ENCODE measurements around the gene WDR86. TPM values are rescaled to one million over a fixed set of nuclear protein-coding genes. Genes with fewer than 3 reads are reported as not detected.

The WDR86 gene
- total RNA-seq, 1 experiment from 2014 or later: 7.7 TPM

DNA sequence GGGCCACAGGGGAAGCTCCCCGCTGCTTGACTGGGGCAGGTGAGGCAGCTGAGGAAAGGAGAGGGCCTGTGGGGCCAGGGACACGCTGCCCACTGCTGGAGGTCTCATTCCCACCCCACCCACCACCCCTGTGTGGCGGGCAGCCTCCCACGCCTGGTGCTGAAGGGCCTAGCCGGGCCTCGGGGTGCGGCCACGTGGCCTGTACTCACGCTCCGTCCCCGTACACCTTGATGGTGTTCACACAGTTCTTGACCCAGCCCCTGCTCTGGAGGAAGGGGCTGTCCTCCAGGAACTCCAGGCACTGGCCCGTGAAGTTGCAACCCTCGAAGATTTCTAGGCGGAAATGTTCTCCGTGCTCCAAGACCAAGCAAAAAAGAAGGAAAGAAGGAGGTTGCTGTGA is 26.1 kb upstream of the WDR86 start:
- intact Hi-C loops (cut with micrococcal nuclease; ENCODE audit: unreplicated experiment): no loop called here
- CTCF ChIA-PET: interaction anchor here (0.6 to 1.1 kb wide), 2 partner anchors 8 to 12 kb away, joined by 3 to 9 read pairs; no protein-coding TSS in a partner anchor
- Histone ChIP-seq H3K4me2 (no peak overlapping the region), H3K36me3 (ENCODE audit: low read depth) (no peaks in the 10 kb centered on the region), H3K4me3 (no peak overlapping the region), H3K27ac (no peak overlapping the region), H4K20me1 (ENCODE audit: insufficient read depth) (no peaks in the 10 kb centered on the region), H3K9me3 (ENCODE audit: insufficient read depth, low read depth) (no peaks in the 10 kb centered on the region), H2AFZ (no peak overlapping the region), H3K79me2 (ENCODE audit: low read depth) (no peaks in the 10 kb centered on the region), H3K27me3 (ENCODE audit: insufficient read depth, low read depth) (peaks cover 10% of the 10 kb centered on the region; the same call in 1 of the 2 replicates), H3K9me2 (ENCODE audit: insufficient read depth) (no peaks in the 10 kb centered on the region), H3K4me1 (replicated peaks; ENCODE audit: insufficient read depth) (no peaks in the 10 kb centered on the region), H3F3A (ENCODE audit: insufficient read depth, low read depth) (no peaks in the 10 kb centered on the region)
- POLR2A ChIA-PET (ENCODE audit: unreplicated experiment): no interaction called here
- no peak for DNase-seq
- no TSS peak for BruUV-seq (replicated peaks)
- TF ChIP-seq, protein P1, sequence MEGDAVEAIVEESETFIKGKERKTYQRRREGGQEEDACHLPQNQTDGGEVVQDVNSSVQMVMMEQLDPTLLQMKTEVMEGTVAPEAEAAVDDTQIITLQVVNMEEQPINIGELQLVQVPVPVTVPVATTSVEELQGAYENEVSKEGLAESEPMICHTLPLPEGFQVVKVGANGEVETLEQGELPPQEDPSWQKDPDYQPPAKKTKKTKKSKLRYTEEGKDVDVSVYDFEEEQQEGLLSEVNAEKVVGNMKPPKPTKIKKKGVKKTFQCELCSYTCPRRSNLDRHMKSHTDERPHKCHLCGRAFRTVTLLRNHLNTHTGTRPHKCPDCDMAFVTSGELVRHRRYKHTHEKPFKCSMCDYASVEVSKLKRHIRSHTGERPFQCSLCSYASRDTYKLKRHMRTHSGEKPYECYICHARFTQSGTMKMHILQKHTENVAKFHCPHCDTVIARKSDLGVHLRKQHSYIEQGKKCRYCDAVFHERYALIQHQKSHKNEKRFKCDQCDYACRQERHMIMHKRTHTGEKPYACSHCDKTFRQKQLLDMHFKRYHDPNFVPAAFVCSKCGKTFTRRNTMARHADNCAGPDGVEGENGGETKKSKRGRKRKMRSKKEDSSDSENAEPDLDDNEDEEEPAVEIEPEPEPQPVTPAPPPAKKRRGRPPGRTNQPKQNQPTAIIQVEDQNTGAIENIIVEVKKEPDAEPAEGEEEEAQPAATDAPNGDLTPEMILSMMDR (conservative IDR thresholded peaks at IDR 0.05): no peak
- no peak for TF ChIP-seq EZH2 (IDR thresholded peaks at IDR 0.05; ENCODE audit: low read depth)

DNA sequence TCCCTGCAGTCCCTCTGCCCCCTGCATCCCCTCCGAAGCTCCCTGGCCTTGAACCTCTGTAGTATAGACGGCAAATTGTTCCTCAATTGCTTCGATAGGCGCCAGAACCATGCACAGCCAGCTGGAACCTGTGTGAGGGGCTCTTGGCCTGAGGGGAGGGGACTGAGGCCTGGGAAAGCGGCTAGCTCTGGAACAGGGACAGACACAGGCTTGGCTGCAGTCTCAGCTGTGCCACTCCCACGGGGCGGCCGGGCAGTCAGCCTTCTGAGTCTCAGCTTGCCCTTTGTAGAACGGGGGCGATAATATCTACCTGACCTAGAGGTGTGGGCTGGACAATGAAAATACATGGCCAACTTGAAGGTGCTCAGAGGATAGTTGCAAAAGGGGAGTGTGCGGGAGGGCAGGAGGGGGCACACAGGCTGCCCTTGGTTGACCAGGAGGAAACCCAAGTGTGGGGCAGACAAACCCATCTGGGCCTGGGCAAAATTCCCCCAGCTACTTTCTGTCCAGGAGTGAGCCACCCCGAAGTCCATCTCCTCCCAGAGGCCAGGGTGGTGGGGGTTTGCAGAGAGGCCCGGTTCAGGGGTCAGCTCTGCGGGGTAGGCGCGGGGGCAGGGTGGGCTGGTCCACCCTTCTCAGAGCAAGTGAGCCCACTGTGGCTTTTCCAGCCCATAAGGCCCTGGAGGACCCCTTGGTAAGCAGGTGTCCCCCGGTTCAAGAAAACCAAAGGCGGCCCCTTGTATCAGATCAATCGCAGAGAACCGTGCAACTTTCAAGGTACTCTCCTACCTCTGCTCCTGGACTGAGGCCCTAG is 25.5 kb upstream of the WDR86 start:
- intact Hi-C loops (cut with micrococcal nuclease; ENCODE audit: unreplicated experiment): no loop called here
- no peak overlapping the region for H2AFZ ChIP-seq
- no peaks in the 10 kb centered on the region for H3F3A ChIP-seq (ENCODE audit: insufficient read depth, low read depth)
- H3K9me2 ChIP-seq (ENCODE audit: insufficient read depth): no peaks in the 10 kb centered on the region
- no peaks in the 10 kb centered on the region for H4K20me1 ChIP-seq (ENCODE audit: insufficient read depth)
- H3K27me3 ChIP-seq (ENCODE audit: insufficient read depth, low read depth): peaks cover 10% of the 10 kb centered on the region; the same call in 1 of the 2 replicates
- BruUV-seq (replicated peaks): no TSS peak
- DNase-seq: no peak
- POLR2A ChIA-PET (ENCODE audit: unreplicated experiment): no interaction called here
- H3K4me2 ChIP-seq: no peak overlapping the region
- H3K4me1 ChIP-seq (replicated peaks; ENCODE audit: insufficient read depth): peaks cover under 1% of the 10 kb centered on the region; the same call in 1 of the 2 replicates
- CTCF ChIA-PET: interaction anchor here (0.6 kb wide), 1 partner anchor 8 kb away, joined by 9 read pairs; no protein-coding TSS in a partner anchor
- TF ChIP-seq EZH2 (IDR thresholded peaks at IDR 0.05; ENCODE audit: low read depth): no peak
- TF ChIP-seq, protein P1 (conservative IDR thresholded peaks at IDR 0.05): no peak
- H3K9me3 ChIP-seq (ENCODE audit: insufficient read depth, low read depth): no peaks in the 10 kb centered on the region
- H3K27ac ChIP-seq: no peak overlapping the region
- no peak overlapping the region for H3K4me3 ChIP-seq
- H3K36me3 ChIP-seq (ENCODE audit: low read depth): no peaks in the 10 kb centered on the region
- no peaks in the 10 kb centered on the region for H3K79me2 ChIP-seq (ENCODE audit: low read depth)

DNA sequence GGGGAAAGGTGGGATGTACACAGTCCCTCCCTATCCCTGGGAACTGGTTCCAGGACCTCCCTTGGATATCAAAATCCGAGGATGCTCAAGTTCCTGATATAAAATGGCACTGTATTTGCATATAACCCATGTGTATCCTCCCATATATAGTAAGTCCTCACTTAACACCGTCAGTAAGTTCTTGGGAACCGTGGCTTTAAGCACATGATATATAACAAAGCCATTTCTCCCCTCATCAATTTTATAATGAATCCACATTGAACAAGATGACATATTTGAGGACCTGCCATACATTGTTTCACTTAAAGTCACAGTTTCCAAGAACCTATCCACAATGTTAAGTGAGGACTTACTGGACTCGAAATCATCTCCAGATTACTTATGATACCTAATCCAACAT is 24.7 kb upstream of the WDR86 start:
- H2AFZ ChIP-seq: no peak overlapping the region
- no peaks in the 10 kb centered on the region for H3K9me2 ChIP-seq (ENCODE audit: insufficient read depth)
- H3K4me2 ChIP-seq: no peak overlapping the region
- no peaks in the 10 kb centered on the region for H3K36me3 ChIP-seq (ENCODE audit: low read depth)
- peaks cover 8% of the 10 kb centered on the region; the same call in 1 of the 2 replicates for H3K27me3 ChIP-seq (ENCODE audit: insufficient read depth, low read depth)
- DNase-seq: no peak
- H3K4me3 ChIP-seq: no peak overlapping the region
- H4K20me1 ChIP-seq (ENCODE audit: insufficient read depth): no peaks in the 10 kb centered on the region
- intact Hi-C loops (cut with micrococcal nuclease; ENCODE audit: unreplicated experiment): no loop called here
- POLR2A ChIA-PET (ENCODE audit: unreplicated experiment): no interaction called here
- H3K79me2 ChIP-seq (ENCODE audit: low read depth): no peaks in the 10 kb centered on the region
- CTCF ChIA-PET: no interaction called here
- TF ChIP-seq EZH2 (IDR thresholded peaks at IDR 0.05; ENCODE audit: low read depth): no peak
- 0 out of 2 replicates have a peak, but pooled peaks cover 3% of the 10 kb centered on the region for H3F3A ChIP-seq (ENCODE audit: insufficient read depth, low read depth)
- no TSS peak for BruUV-seq (replicated peaks)
- H3K27ac ChIP-seq: no peak overlapping the region
- peaks cover 8% of the 10 kb centered on the region for H3K4me1 ChIP-seq (replicated peaks; ENCODE audit: insufficient read depth)
- no peaks in the 10 kb centered on the region for H3K9me3 ChIP-seq (ENCODE audit: insufficient read depth, low read depth)
